ENCODE measurements around the gene TAX1BP3. TPM values are rescaled to one million over a fixed set of nuclear protein-coding genes. Genes with fewer than 3 reads are reported as not detected.

Gene TAX1BP3
- total RNA-seq, 2 donors from 2014 or later, result 69.6 to 86.8 TPM

- Mint-ChIP-seq H3K36me3 (ENCODE audit: low read depth) (peaks cover 34% of the 10 kb centered on the region), H3K27ac (peak overlapping the region; percentile 78)
- 2 to 24% methylated on average over 23 to 38 of the region's 38 CpGs for WGBS, 2 experiments (ENCODE audit: insufficient coverage in 1 of 2, insufficient read length in 1 of 2)
Measured at GRCh38 chr17:3635474-3636153, 32.8 kb downstream of the TAX1BP3 start.

DNA sequence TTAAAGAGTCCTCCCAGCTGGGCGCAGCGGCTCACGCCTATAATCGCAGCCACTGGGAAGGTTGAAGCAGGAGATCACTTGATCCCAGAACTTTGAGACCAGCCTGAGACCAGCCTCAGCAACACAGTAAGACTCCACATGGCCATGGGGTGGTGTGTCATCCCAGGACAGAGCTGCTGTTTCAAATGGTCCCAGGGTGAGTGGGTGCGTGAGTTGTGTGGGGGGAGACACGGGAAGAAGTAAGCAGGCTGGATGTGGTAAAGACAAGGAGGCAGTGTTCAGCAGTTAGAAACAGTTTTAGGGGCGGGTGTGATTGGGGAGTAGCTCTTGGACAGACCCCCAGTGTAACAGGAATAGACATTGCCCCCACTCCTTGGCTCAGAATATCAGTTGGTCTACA is 36.1 kb downstream of the TAX1BP3 start:
- peak overlapping the region; percentile 5 for H3K4me3 Mint-ChIP-seq
- 95 to 98% methylated on average over 6 to 7 of the region's 7 CpGs for WGBS, 2 experiments (ENCODE audit: insufficient coverage in 1 of 2, insufficient read length in 1 of 2)
- H3K9me3 Mint-ChIP-seq, result no peaks in the 10 kb centered on the region
- peaks cover 16% of the 10 kb centered on the region for H3K4me1 Mint-ChIP-seq
- Histone ChIP-seq H3K36me3 (ENCODE audit: control insufficient read depth, insufficient read depth, low read length) (peaks cover 36% of the 10 kb centered on the region), H3K4me1 (ENCODE audit: control insufficient read depth, insufficient read depth, low read length) (no peaks in the 10 kb centered on the region), H3K27ac (ENCODE audit: low read depth, low read length) (no peak overlapping the region), H3K9ac (ENCODE audit: extremely low read depth, low read length, poor library complexity, severe bottlenecking) (no peak overlapping the region), H3K4me3 (ENCODE audit: low read length) (no peak overlapping the region), H3K9me3 (ENCODE audit: control insufficient read depth, low read length) (no peaks in the 10 kb centered on the region), H3K27me3 (ENCODE audit: control insufficient read depth, insufficient read depth, low read length, poor library complexity, severe bottlenecking) (no peaks in the 10 kb centered on the region)
- no peak for TF ChIP-seq CTCF (conservative IDR thresholded peaks at IDR 0.05)
- H3K27me3 Mint-ChIP-seq (ENCODE audit: insufficient read depth), result no peaks in the 10 kb centered on the region
- H3K27ac Mint-ChIP-seq, result peak overlapping the region; percentile 39
- DNase-seq, result no peak
- H3K36me3 Mint-ChIP-seq (ENCODE audit: low read depth), result peaks cover 43% of the 10 kb centered on the region

More at GRCh38 chr17:3635474-3636153, 32.8 kb downstream of the TAX1BP3 start:
- no peak for TF ChIP-seq CTCF (conservative IDR thresholded peaks at IDR 0.05)
- Histone ChIP-seq H3K4me3 (ENCODE audit: low read length) (peak overlapping the region; percentile 93), H3K9ac (ENCODE audit: extremely low read depth, low read length, poor library complexity, severe bottlenecking) (peak overlapping the region; percentile 77), H3K27ac (ENCODE audit: low read depth, low read length) (no peak overlapping the region), H3K27me3 (ENCODE audit: control insufficient read depth, insufficient read depth, low read length, poor library complexity, severe bottlenecking) (no peaks in the 10 kb centered on the region), H3K4me1 (ENCODE audit: control insufficient read depth, insufficient read depth, low read length) (peaks cover 9% of the 10 kb centered on the region), H3K9me3 (ENCODE audit: control insufficient read depth, low read length) (no peaks in the 10 kb centered on the region), H3K36me3 (ENCODE audit: control insufficient read depth, insufficient read depth, low read length) (peaks cover 22% of the 10 kb centered on the region)
- peak overlapping the region; percentile 92 for H3K4me3 Mint-ChIP-seq
- H3K9me3 Mint-ChIP-seq, result no peaks in the 10 kb centered on the region
- H3K4me1 Mint-ChIP-seq, result peaks cover 26% of the 10 kb centered on the region
- H3K27me3 Mint-ChIP-seq (ENCODE audit: insufficient read depth), result no peaks in the 10 kb centered on the region
- no peak for DNase-seq

- no peak overlapping the region for H3K27ac ChIP-seq (ENCODE audit: low read depth, low read length)
- peaks cover 47% of the 10 kb centered on the region for H3K36me3 ChIP-seq (ENCODE audit: control insufficient read depth, insufficient read depth, low read length)
- no peak overlapping the region for H3K9ac ChIP-seq (ENCODE audit: extremely low read depth, low read length, poor library complexity, severe bottlenecking)
- TF ChIP-seq CTCF (conservative IDR thresholded peaks at IDR 0.05), result no peak
- no peaks in the 10 kb centered on the region for H3K4me1 ChIP-seq (ENCODE audit: control insufficient read depth, insufficient read depth, low read length)
- no peaks in the 10 kb centered on the region for H3K27me3 ChIP-seq (ENCODE audit: control insufficient read depth, insufficient read depth, low read length, poor library complexity, severe bottlenecking)
- Mint-ChIP-seq H3K4me1 (peaks cover 13% of the 10 kb centered on the region), H3K4me3 (no peak overlapping the region), H3K9me3 (no peaks in the 10 kb centered on the region), H3K36me3 (ENCODE audit: low read depth) (peaks cover 55% of the 10 kb centered on the region), H3K27ac (peak overlapping the region; percentile 44), H3K27me3 (ENCODE audit: insufficient read depth) (no peaks in the 10 kb centered on the region)
- no peaks in the 10 kb centered on the region for H3K9me3 ChIP-seq (ENCODE audit: control insufficient read depth, low read length)
- no peak for DNase-seq
- no peak overlapping the region for H3K4me3 ChIP-seq (ENCODE audit: low read length)
- 82 to 95% methylated on average over 4 to 10 of the region's 10 CpGs for WGBS, 2 experiments (ENCODE audit: insufficient coverage in 1 of 2, insufficient read length in 1 of 2)
Measured at GRCh38 chr17:3630781-3631180, 37.6 kb downstream of the TAX1BP3 start.
